GM12801 (cell line): ENCODE results near the gene CPN1.

ENCODE experiments used
- TF ChIP-seq, protein P1 (sequence below): IDR thresholded peaks from one replicate; pipeline ENCODE4 v1.5.1; 2011; ENCODE audit warnings: control low read depth; ENCODE audit not compliant: insufficient read length; ENCODE audit errors: extremely low read depth

The CPN1 gene

DNA sequence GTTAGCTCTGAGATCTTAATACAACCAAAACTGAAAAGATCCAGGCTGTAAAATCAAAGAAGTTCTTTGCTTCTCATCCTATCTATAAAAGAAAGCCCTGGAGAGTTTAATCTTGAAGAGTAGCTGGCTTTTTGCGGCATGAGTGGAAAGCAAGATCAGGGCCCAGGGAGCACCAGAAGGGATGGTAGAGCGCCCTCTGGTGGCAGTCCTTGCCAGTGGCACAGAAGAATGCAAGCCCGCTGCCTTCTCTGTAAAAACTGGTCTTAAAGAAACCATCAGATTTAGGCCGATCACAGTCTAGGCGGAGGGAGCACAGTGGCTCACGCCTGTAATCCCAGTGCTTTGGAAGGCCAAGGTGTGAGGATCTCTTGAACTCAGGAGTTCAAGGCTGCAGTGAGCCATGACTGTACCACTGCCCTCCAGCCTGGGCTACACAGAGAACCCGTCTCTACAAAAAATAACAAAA lies 35.6 kb downstream of the CPN1 start:
- TF ChIP-seq, protein P1, sequence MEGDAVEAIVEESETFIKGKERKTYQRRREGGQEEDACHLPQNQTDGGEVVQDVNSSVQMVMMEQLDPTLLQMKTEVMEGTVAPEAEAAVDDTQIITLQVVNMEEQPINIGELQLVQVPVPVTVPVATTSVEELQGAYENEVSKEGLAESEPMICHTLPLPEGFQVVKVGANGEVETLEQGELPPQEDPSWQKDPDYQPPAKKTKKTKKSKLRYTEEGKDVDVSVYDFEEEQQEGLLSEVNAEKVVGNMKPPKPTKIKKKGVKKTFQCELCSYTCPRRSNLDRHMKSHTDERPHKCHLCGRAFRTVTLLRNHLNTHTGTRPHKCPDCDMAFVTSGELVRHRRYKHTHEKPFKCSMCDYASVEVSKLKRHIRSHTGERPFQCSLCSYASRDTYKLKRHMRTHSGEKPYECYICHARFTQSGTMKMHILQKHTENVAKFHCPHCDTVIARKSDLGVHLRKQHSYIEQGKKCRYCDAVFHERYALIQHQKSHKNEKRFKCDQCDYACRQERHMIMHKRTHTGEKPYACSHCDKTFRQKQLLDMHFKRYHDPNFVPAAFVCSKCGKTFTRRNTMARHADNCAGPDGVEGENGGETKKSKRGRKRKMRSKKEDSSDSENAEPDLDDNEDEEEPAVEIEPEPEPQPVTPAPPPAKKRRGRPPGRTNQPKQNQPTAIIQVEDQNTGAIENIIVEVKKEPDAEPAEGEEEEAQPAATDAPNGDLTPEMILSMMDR = no peak

DNA sequence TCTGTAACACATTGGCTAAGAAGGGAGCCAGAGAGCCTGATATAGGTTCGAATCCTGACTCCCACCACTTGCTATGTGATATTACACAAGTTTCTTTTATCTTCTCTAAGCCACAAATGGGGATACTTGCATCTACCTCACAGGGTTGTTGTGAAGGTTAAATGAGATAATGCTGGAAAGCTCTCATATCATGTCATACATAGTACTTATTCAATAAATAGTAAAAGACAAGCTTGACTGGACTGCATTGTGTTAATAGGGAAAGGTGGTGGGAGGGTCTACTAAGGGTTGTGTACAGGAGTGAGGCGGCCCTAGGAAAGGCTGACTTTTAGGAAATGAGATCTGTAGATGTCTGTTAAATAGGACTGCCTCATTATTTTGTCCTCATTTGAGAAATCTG lies 36.1 kb downstream of the CPN1 start:
- TF ChIP-seq, protein P1 = no peak

DNA sequence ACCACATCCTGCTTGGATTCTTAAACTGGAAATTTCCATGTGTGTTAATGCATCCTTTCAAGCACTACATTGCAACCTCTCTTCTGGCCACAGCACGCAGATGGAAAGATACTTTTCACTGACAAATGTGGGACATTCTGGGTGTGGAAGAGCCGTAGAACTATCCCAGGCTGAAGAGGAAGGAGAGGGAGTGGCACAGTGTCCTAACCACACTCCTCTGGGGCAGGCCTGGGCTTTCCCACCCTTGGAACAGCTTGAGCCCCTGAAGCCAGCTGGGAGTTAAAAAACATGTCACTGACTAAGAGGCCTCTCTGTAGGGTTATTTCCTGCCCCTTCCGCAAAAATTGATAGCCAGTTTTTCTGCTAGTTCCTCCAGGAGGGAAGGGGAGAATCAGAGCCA lies 37.9 kb downstream of the CPN1 start:
- TF ChIP-seq, protein P1 = no peak

GRCh38 chr10:100043344-100043743 lies 38.3 kb downstream of the CPN1 start:
- TF ChIP-seq, protein P1 = no peak

- TF ChIP-seq, protein P1 = no peak
Measured at GRCh38 chr10:100041306-100042002, 40.2 kb downstream of the CPN1 start.

DNA sequence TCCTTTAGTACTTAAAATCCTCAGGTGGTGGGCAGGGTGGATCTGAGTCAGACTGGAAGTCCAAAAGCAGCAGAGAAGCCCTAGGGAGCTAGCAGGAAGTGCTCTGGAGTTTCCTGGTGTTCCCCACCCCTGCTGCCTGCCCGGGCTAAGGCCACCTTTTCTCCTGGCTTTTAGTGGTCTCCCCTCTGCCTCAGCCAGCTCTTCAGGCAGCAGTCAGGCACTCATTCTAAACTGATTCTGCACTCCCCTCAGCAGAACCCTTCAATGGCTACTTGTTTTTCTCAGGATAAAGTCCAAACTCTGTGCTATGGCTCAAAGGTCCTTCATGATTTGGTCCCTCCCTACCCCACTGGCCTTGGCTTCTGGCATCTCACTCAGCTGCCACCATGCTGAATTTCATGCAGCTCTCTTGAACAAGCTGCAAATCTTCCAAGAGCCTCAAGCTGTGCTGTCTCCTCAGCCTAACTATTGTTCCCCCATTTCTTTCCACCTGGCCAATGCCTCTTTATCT lies 43.1 kb downstream of the CPN1 start:
- TF ChIP-seq, protein P1 = no peak

GRCh38 chr10:100037758-100038315 lies 43.8 kb downstream of the CPN1 start:
- TF ChIP-seq, protein P1 = no peak
